K562 (cell line): ENCODE data around the gene ARHGEF16. TPM values are rescaled to one million over a fixed set of nuclear protein-coding genes. Genes with fewer than 3 reads are reported as not detected.

ENCODE experiments used
- ATAC-seq: fragments of 200-7000 bp; cut with Tn5 transposase; 3 replicates; pipeline ENCODE4 v1.9.1; 2020; ENCODE audit warnings: moderate library complexity
- BruUV-seq: library from RNA; stranded (reverse); fragments of 400-500 nt; replicated peaks from 2 replicates; lab custom pipeline; 2021; lab: Mats Ljungman, UMichigan
- CTCF ChIA-PET: fragments of 300-600 bp; formaldehyde crosslinking; extraction: SDS; loops from one replicate; lab custom pipeline; 2021; ENCODE audit warnings: low intra/inter-chr PET ratio; lab: Yijun Ruan, JAX
- POLR2A ChIA-PET: fragments of 300-600, 350-650 bp; sonication (Branson Sonifier 250); formaldehyde crosslinking; extraction: SDS; loops from one replicate; lab custom pipeline; 2021; ENCODE audit warnings: antibody characterized with exemption, inconsistent platforms; lab: Yijun Ruan, JAX
- DNase-seq, 4 experiments: peaks; one replicate each; pipeline versions ENCODE4 v3.0.0 to v3.0.0-alpha.2; 2011 to 2018; ENCODE audit warnings: low spot score in 3 of 4, mixed read lengths in 3 of 4; ENCODE audit errors: extremely low read depth in 1 of 4
- FAIRE-seq: peaks from 2 replicates; lab custom pipeline; 2011; peaks lifted over from hg19 to GRCh38; lab: Jason Lieb, UNC
- H2AFZ ChIP-seq: 2 replicates; pipeline ENCODE4 v1.6.0; 2011; ENCODE audit warnings: low read depth, low read length, control low read depth, inconsistent platforms
- H3K27ac ChIP-seq: fragments of 200-600 bp; 3 replicates; pipeline ENCODE4 v1.8.0; 2011; ENCODE audit warnings: low read depth, mild to moderate bottlenecking, control low read depth, inconsistent platforms, low read length, moderate library complexity, mixed read lengths; ENCODE audit errors: extremely low read depth
- H3K27me3 ChIP-seq, 2 experiments: fragments of 300-600 bp in 1 of 2; 2 replicates in 1 of 2; 3 replicates in 1 of 2; pipeline versions ENCODE4 v1.6.0 to v1.8.0; 2011; ENCODE audit warnings: inconsistent platforms in 2 of 2, low read length in 2 of 2, mild to moderate bottlenecking in 1 of 2, mixed read lengths in 1 of 2, moderate library complexity in 1 of 2; ENCODE audit not compliant: control insufficient read depth in 2 of 2, insufficient read depth in 2 of 2
- H3K36me3 ChIP-seq: fragments of 300-600 bp; 3 replicates; pipeline ENCODE4 v1.8.0; 2011; ENCODE audit warnings: mild to moderate bottlenecking, low read length, inconsistent platforms; ENCODE audit not compliant: control insufficient read depth, insufficient read depth
- H3K4me1 ChIP-seq, 2 experiments: fragments of 200-600 bp in 1 of 2; replicated peaks in 1 of 2; 2 replicates in 1 of 2; 3 replicates in 1 of 2; pipeline versions ENCODE4 v1.5.1 to v1.8.0; 2011; ENCODE audit warnings: inconsistent platforms in 2 of 2, low read length in 2 of 2, mild to moderate bottlenecking in 1 of 2, mixed read lengths in 1 of 2, moderate library complexity in 1 of 2; ENCODE audit not compliant: control insufficient read depth in 2 of 2, insufficient read depth in 2 of 2
- H3K4me2 ChIP-seq: 2 replicates; pipeline ENCODE4 v1.6.1; 2011; ENCODE audit warnings: low read length, control low read depth, inconsistent platforms, mixed read lengths; ENCODE audit not compliant: insufficient read depth
- H3K4me3 ChIP-seq: fragments of 200-600 bp; sonication (generic), shearing (Covaris generic); 2 replicates; pipeline ENCODE4 v1.5.1; 2016; ENCODE audit warnings: control low read depth, inconsistent platforms
- H3K79me2 ChIP-seq: fragments of 200-600 bp; 3 replicates; pipeline ENCODE4 v1.8.0; 2011; ENCODE audit warnings: low read length, inconsistent platforms; ENCODE audit not compliant: control insufficient read depth, insufficient read depth
- H3K9ac ChIP-seq, 2 experiments: 2 replicates each; pipeline versions ENCODE4 v1.6.0 to v1.6.1; 2011; ENCODE audit warnings: low read depth in 2 of 2, low read length in 2 of 2, control low read depth in 1 of 2, inconsistent platforms in 1 of 2, mild to moderate bottlenecking in 1 of 2, mixed read lengths in 1 of 2; ENCODE audit not compliant: insufficient read depth in 1 of 2
- H3K9me1 ChIP-seq: one replicate; pipeline ENCODE4 v1.6.0; 2011; ENCODE audit warnings: inconsistent platforms, mild to moderate bottlenecking, low read length, moderate library complexity; ENCODE audit not compliant: control insufficient read depth, insufficient read depth
- H3K9me3 ChIP-seq: replicated peaks from 2 replicates; pipeline ENCODE4 v1.5.1; 2011; ENCODE audit warnings: low read depth, low read length, inconsistent platforms; ENCODE audit not compliant: control insufficient read depth, insufficient read depth
- H4K20me1 ChIP-seq: replicated peaks from 2 replicates; pipeline ENCODE4 v1.6.1; 2011; ENCODE audit warnings: low read length, inconsistent platforms, mixed read lengths; ENCODE audit not compliant: control insufficient read depth, insufficient read depth
- HOXB6 ChIP-seq: fragments of 250-450 bp; sonication (Bioruptor Pico); IDR thresholded peaks from 2 replicates; pipeline ENCODE4 v1.5.1; 2022; ENCODE audit warnings: mild to moderate bottlenecking, borderline replicate concordance
- XRCC4 ChIP-seq: IDR thresholded peaks from one replicate; pipeline ENCODE4 v1.6.1; 2011; ENCODE audit not compliant: insufficient read depth, insufficient read length; ENCODE audit errors: extremely low read depth
- ZNF12 ChIP-seq: sonication (generic); formaldehyde crosslinking; IDR thresholded peaks from 2 replicates; pipeline ENCODE4 v1.4.0; 2020; ENCODE audit warnings: mild to moderate bottlenecking, missing genetic modification reagents
- ZNF140 ChIP-seq: fragments of 250-450 bp; sonication (Bioruptor Pico); IDR thresholded peaks from 2 replicates; pipeline ENCODE4 v1.8.0; 2021; ENCODE audit warnings: moderate library complexity, mild to moderate bottlenecking, inconsistent platforms
- ZNF146 ChIP-seq: IDR thresholded peaks from one replicate; pipeline ENCODE4 v1.6.1; 2018; ENCODE audit warnings: missing compliant biosample characterization; ENCODE audit not compliant: unreplicated experiment
- ZNF445 ChIP-seq: fragments of 250-450 bp; sonication (Bioruptor Pico); IDR thresholded peaks from 2 replicates; pipeline ENCODE4 v1.4.0; 2020; ENCODE audit warnings: low read depth, mild to moderate bottlenecking, moderate library complexity
- ZNF764 ChIP-seq: fragments of 250-450 bp; sonication (Bioruptor Pico); IDR thresholded peaks from 2 replicates; pipeline ENCODE4 v1.4.0; 2020; ENCODE audit warnings: low read depth, mild to moderate bottlenecking, moderate library complexity
- WGBS: fragments of 100-300 bp; shearing (Covaris generic); methylation state at CpG from one replicate; pipeline ENCODE4 v1.1.6; 2016; ENCODE audit warnings: low coverage, mixed read lengths; ENCODE audit not compliant: insufficient coverage; ENCODE audit errors: missing lambda C conversion rate; 5-methylcytosine and 5-hydroxymethylcytosine counted together
- in situ Hi-C: fragments of 300-500 bp; cut with MboI; formaldehyde crosslinking; loops from 4 replicates; pipeline ENCODE4 v1.15.0; 2018; ENCODE audit warnings: inconsistent platforms, mixed read lengths
- intact Hi-C: fragments of 100-400 bp; cut with micrococcal nuclease; formaldehyde crosslinking; loops from 2 replicates; pipeline ENCODE4 v1.14.2; 2022
- polyA plus RNA-seq, 8 experiments: library from polyadenylated mRNA; depleted of rRNA in 4 of 8; stranded (reverse) in 5 of 8; unstranded in 3 of 8; fragments of >200 nt; fragmentation: Nextera tagmentation in 2 of 8; fragmentation: Illumina TruSeq in 1 of 8; extraction: Ambion mirVana in 2 of 8; extraction: Trizol in 1 of 8; gene quantifications; 2 replicates each; pipeline versions ENCODE4 v1.2.1 to v1.2.3, GENCODE V29; 2011 to 2014; ENCODE audit warnings: inconsistent platforms in 1 of 8, missing spikeins in 1 of 8
- total RNA-seq, 7 experiments: library from RNA; depleted of rRNA in 6 of 7; stranded (reverse); fragments of >200 nt in 6 of 7; fragmentation: Illumina TruSeq in 2 of 7; extraction: Trizol in 2 of 7; gene quantifications; 2 replicates each; pipeline versions ENCODE4 v1.2.1 to v1.2.3, GENCODE V29; 2011 to 2021; ENCODE audit warnings: low replicate concordance in 1 of 7
- TF ChIP-seq, protein P1 (sequence below): sonication (generic); formaldehyde crosslinking; IDR thresholded peaks from 2 replicates; pipeline ENCODE4 v1.4.0; 2020; ENCODE audit warnings: mild to moderate bottlenecking, missing genetic modification reagents

The ARHGEF16 gene
- total and polyA plus RNA-seq, 9 of the 15 experiments (the other 6 are each of a cell fraction or from before 2014, with no cell fraction given) = 0.15 to 1.2 (median 0.49) TPM; not detected in 2

DNA sequence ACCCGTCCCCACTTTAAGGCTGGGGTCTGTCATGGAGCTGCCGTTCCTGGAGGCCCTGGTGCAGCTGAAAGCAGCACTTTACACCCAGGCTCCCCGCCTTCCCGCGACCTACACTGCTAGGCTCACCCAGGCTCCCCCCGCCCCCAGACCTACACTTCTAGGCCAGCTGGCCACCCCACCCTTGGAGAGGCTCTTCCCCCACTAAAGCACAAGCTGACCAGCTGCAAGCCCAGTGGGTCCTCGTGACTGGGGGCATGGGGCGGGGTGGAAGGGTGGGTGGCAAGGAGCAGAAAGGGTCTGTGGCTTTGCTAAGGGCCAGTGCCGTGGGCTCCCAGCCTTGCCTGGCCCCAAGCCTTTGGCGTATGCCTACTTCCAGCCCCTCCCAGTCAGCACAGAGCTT lies 9.7 kb upstream of the ARHGEF16 start (continued):
- TF ChIP-seq ZNF146 (CRISPR knock-in tag) (no peak), ZNF12 (CRISPR knock-in tag) (no peak)

DNA sequence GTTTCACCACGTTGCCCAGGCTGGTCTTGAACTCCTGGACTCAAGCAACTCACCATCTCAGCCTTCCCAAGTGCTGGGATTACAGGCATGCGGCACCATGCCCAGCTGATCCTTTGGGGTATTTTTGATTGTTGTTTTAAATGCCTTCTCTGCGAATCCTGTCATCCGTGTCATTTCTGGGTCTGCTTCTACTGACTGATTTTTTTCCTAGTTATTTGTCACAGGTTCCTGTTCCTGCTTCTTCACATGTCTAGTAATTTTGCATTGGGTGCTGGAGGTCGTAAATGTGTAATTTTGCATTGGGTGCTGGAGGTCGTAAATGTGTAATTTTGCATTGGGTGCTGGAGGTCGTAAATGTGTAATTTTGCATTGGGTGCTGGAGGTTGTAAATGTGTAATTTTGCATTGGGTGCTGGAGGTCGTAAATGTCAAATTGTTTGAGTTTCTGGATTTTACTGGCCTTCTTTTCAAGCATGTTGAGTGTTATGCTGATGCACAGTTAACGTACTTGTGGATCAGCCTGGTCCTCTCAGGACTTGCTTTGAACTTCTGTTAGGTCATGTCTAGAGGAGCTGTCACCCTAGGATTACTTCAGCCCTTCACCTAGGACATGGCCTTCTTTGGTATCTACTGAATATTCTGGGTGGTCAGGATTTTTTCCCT lies 4.1 kb upstream of the ARHGEF16 start:
- H3K4me1 ChIP-seq = peaks cover 0 to 31% of the 10 kb centered on the region in 2 experiments; a peak in 3 of 5 replicates
- H3K9me1 ChIP-seq = no peaks in the 10 kb centered on the region
- H3K36me3 ChIP-seq = no peaks in the 10 kb centered on the region
- ATAC-seq (no peak), DNase-seq (no peak), FAIRE-seq (no peak)
- no peak overlapping the region for H3K27ac ChIP-seq
- no peaks in the 10 kb centered on the region for H3K9me3 ChIP-seq
- H3K79me2 ChIP-seq = no peaks in the 10 kb centered on the region
- WGBS = 0% methylated on average over 9 of the region's 9 CpGs
- BruUV-seq = no TSS peak
- intact Hi-C loops = no loop called here
- H2AFZ ChIP-seq = no peak overlapping the region
- no peak overlapping the region for H3K4me2 ChIP-seq
- POLR2A ChIA-PET = interaction anchor here (0.7 kb wide), 1 partner anchor 12 kb away, joined by 3 read pairs; no protein-coding TSS in a partner anchor
- H3K4me3 ChIP-seq = no peak overlapping the region
- TF ChIP-seq, protein P1, sequence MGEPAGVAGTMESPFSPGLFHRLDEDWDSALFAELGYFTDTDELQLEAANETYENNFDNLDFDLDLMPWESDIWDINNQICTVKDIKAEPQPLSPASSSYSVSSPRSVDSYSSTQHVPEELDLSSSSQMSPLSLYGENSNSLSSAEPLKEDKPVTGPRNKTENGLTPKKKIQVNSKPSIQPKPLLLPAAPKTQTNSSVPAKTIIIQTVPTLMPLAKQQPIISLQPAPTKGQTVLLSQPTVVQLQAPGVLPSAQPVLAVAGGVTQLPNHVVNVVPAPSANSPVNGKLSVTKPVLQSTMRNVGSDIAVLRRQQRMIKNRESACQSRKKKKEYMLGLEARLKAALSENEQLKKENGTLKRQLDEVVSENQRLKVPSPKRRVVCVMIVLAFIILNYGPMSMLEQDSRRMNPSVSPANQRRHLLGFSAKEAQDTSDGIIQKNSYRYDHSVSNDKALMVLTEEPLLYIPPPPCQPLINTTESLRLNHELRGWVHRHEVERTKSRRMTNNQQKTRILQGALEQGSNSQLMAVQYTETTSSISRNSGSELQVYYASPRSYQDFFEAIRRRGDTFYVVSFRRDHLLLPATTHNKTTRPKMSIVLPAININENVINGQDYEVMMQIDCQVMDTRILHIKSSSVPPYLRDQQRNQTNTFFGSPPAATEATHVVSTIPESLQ (CRISPR knock-in tag) = no peak
- TF ChIP-seq ZNF140 (CRISPR knock-in tag) (no peak), ZNF764 (CRISPR knock-in tag) (no peak), ZNF445 (CRISPR knock-in tag) (no peak), HOXB6 (CRISPR knock-in tag) (no peak), XRCC4 (no peak)
- in situ Hi-C loops = no loop called here
- peaks cover 15% of the 10 kb centered on the region for H4K20me1 ChIP-seq
- CTCF ChIA-PET = no interaction called here
- H3K27me3 ChIP-seq = peaks cover 0 to 4% of the 10 kb centered on the region in 2 experiments; a peak in 1 of 5 replicates
- no peak overlapping the region for H3K9ac ChIP-seq
